ENCODE measurements around the gene FBXO5. TPM values are rescaled to one million over a fixed set of nuclear protein-coding genes. Genes with fewer than 3 reads are reported as not detected.

Gene FBXO5
- total RNA-seq, 4 donors from 2014 or later: 1.5 to 3.2 (median 2.5) TPM

DNA sequence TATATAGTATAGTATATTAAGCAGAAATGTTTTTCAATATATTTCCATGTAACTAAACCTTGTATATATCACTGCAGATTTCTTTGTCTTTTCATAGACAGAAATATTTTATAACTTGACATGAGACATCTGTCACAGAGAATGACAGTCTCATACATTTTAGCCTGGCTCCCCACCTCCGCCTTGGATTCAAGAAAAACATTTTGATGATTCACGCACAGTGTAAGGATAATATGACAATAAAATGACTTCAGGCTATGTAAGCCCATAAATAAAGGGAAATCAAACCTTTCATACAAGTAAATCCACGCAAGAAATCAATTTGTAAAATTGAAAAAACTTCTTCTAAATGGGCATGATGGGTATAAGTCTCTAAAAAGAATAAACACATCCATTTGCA is 36.4 kb downstream of the FBXO5 start:
- in situ Hi-C loops (cut with MboI; ENCODE audit: low pct_ligation_motif_present in 1 of 4, low pct_unique_long_range_greater_than_20kb in 1 of 4, low sequenced_read_pairs in 3 of 4): no loop called here
- WGBS, 2 donors (ENCODE audit: low coverage in 1 of 2): 54 to 64% methylated on average over 3 of the region's 3 CpGs
- H3K27ac ChIP-seq: no peak overlapping the region
- no peaks in the 10 kb centered on the region for H3K9me3 ChIP-seq
- no peak for DNase-seq
- H3K27me3 ChIP-seq: peaks cover 16% of the 10 kb centered on the region
- intact Hi-C loops (cut with DNase I; ENCODE audit: low total_unique reads): no loop called here
- H3K4me1 ChIP-seq: peaks cover 0 to 5% (median 0%) of the 10 kb centered on the region in 4 donors
- TF ChIP-seq POLR2A (IDR thresholded peaks at IDR 0.05): no peak
- TF ChIP-seq, protein P1, sequence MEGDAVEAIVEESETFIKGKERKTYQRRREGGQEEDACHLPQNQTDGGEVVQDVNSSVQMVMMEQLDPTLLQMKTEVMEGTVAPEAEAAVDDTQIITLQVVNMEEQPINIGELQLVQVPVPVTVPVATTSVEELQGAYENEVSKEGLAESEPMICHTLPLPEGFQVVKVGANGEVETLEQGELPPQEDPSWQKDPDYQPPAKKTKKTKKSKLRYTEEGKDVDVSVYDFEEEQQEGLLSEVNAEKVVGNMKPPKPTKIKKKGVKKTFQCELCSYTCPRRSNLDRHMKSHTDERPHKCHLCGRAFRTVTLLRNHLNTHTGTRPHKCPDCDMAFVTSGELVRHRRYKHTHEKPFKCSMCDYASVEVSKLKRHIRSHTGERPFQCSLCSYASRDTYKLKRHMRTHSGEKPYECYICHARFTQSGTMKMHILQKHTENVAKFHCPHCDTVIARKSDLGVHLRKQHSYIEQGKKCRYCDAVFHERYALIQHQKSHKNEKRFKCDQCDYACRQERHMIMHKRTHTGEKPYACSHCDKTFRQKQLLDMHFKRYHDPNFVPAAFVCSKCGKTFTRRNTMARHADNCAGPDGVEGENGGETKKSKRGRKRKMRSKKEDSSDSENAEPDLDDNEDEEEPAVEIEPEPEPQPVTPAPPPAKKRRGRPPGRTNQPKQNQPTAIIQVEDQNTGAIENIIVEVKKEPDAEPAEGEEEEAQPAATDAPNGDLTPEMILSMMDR (IDR thresholded peaks at IDR 0.05): no peak
- TF ChIP-seq POLR2AphosphoS5 (IDR thresholded peaks at IDR 0.05): no peak
- H3K4me3 ChIP-seq: no peak overlapping the region
- H3K36me3 ChIP-seq: no peaks in the 10 kb centered on the region

DNA sequence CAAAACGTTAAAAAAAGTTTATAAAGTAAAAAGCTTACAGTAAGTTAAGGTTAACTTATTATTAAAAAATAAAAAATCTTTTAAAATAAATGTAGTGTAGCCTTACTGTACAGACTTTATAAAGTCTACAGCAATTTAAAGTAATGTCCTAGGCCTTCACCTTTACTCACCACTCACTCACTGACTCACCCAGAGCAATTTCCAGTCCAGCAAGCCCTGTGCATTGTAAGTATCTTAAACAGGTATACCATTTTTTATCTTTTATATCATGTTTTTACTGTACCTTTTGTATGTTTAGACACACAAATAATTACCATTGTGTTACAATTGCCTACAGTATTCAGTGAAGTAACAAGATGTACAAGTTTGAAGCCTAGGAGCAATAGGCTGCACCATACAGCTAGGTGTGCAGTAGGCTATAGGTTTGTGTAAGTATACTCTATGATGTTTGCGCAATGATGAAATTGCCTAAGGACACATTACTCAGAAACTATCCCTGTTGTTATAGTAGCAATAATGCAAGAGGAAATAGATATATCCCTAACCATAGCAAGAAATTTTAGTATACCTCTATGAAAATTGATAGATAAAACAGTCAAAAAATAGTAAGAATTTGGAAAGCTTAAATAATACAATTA is 39.5 kb downstream of the FBXO5 start:
- H3K36me3 ChIP-seq: no peaks in the 10 kb centered on the region
- intact Hi-C loops (cut with DNase I; ENCODE audit: low total_unique reads) (no loop called here), in situ Hi-C loops (cut with MboI; ENCODE audit: low pct_ligation_motif_present in 1 of 4, low pct_unique_long_range_greater_than_20kb in 1 of 4, low sequenced_read_pairs in 3 of 4) (no loop called here)
- H3K4me3 ChIP-seq: no peak overlapping the region
- peaks cover 0 to 4% (median 0%) of the 10 kb centered on the region in 4 donors for H3K4me1 ChIP-seq
- TF ChIP-seq POLR2A (IDR thresholded peaks at IDR 0.05) (no peak), EP300 (IDR thresholded peaks at IDR 0.05; ENCODE audit: low read depth) (no peak), POLR2AphosphoS5 (IDR thresholded peaks at IDR 0.05) (no peak)
- TF ChIP-seq, protein P1 (IDR thresholded peaks at IDR 0.05): no peak
- DNase-seq: no peak
- H3K27ac ChIP-seq: no peak overlapping the region
- H3K27me3 ChIP-seq: no peaks in the 10 kb centered on the region
- no peaks in the 10 kb centered on the region for H3K9me3 ChIP-seq
- WGBS, 2 donors (ENCODE audit: low coverage in 1 of 2): 84 to 92% methylated on average over 2 of the region's 2 CpGs

DNA sequence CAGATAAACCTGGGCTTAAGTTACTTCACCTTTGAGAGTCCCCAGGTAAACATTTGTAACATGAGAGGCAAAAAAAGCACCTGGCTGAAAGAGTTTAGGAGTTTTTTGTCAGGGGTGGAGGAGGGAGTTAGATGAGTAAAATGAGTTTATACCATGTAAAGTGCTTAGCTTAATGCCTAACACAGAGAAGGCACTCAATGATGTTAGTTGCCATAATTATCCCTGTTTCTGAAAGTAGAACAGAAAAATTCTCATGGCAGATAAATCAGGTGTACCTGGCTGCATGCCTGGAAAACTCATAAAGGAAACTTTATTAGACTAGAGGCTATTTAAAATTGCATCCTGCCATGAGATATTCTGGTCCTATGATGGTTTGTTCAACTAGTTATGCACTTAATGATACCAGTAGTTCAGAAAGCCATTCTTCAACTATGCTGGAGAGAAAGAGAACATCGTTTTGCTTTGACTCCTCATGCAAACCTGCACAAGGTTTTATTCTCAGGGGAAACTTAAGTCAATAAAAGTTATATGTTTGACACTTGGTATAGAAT is 40.4 kb downstream of the FBXO5 start:
- 44 to 52% methylated on average over 1 of the region's 1 CpG for WGBS, 2 donors (ENCODE audit: low coverage in 1 of 2)
- no peaks in the 10 kb centered on the region for H3K27me3 ChIP-seq
- intact Hi-C loops (cut with DNase I; ENCODE audit: low total_unique reads) (no loop called here), in situ Hi-C loops (cut with MboI; ENCODE audit: low pct_ligation_motif_present in 1 of 4, low pct_unique_long_range_greater_than_20kb in 1 of 4, low sequenced_read_pairs in 3 of 4) (no loop called here)
- H3K4me3 ChIP-seq: no peak overlapping the region
- no peak for TF ChIP-seq POLR2AphosphoS5 (IDR thresholded peaks at IDR 0.05)
- TF ChIP-seq POLR2A (IDR thresholded peaks at IDR 0.05): no peak
- TF ChIP-seq EP300 (IDR thresholded peaks at IDR 0.05; ENCODE audit: low read depth): no peak
- TF ChIP-seq, protein P1 (IDR thresholded peaks at IDR 0.05): no peak
- no peak overlapping the region for H3K27ac ChIP-seq
- DNase-seq: no peak
- H3K4me1 ChIP-seq: no peaks in the 10 kb centered on the region
- no peaks in the 10 kb centered on the region for H3K9me3 ChIP-seq
- no peaks in the 10 kb centered on the region for H3K36me3 ChIP-seq

DNA sequence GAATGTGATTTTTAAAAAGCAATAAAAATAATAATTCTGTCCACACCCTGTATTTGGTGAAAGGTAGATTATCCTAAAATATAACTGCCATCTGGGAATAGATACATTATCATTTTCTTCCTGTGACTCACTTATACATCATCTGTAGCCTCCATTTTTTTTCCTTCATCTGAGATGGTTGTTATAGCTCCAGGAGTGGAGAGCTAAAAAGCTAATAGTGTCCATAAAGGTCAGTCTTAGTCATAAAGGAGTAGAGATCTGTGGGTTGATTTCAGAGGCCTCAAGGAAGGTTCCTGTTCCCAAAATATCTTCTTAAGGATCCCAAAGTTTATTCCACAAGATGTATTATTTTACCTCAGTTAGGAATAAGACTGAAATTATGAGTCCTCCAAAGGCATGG is 41.1 kb downstream of the FBXO5 start:
- Histone ChIP-seq H3K4me1 (no peaks in the 10 kb centered on the region), H3K9me3 (no peaks in the 10 kb centered on the region), H3K27me3 (no peaks in the 10 kb centered on the region), H3K36me3 (no peaks in the 10 kb centered on the region), H3K4me3 (no peak overlapping the region), H3K27ac (no peak overlapping the region)
- intact Hi-C loops (cut with DNase I; ENCODE audit: low total_unique reads): no loop called here
- no peak for TF ChIP-seq EP300 (IDR thresholded peaks at IDR 0.05; ENCODE audit: low read depth)
- in situ Hi-C loops (cut with MboI; ENCODE audit: low pct_ligation_motif_present in 1 of 4, low pct_unique_long_range_greater_than_20kb in 1 of 4, low sequenced_read_pairs in 3 of 4): no loop called here
- no peak for DNase-seq

DNA sequence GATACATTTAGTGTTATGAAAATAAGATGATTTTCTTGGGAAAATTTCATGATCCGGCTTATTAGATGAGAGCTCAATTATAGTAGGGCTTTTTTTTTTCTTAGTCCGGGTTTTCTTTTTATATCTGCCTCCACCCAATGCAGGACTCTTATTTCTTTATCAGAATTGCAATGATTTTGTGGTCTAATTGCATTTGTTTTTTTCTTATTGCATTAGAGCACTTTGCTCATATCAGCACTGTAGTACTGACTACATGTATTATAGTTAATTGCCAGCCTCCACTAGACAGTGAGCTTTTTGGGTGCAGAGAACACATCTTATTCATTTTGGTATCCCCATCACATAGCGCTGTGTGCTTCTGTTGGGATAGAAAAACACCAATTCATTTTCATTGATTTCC is 50.0 kb downstream of the FBXO5 start:
- no peak for DNase-seq
- H3K36me3 ChIP-seq: no peaks in the 10 kb centered on the region
- no peaks in the 10 kb centered on the region for H3K4me1 ChIP-seq
- in situ Hi-C loops (cut with MboI; ENCODE audit: low pct_ligation_motif_present in 1 of 4, low pct_unique_long_range_greater_than_20kb in 1 of 4, low sequenced_read_pairs in 3 of 4): no loop called here
- TF ChIP-seq EP300 (IDR thresholded peaks at IDR 0.05; ENCODE audit: low read depth) (no peak), POLR2AphosphoS5 (IDR thresholded peaks at IDR 0.05) (no peak), POLR2A (IDR thresholded peaks at IDR 0.05) (no peak)
- TF ChIP-seq, protein P1 (IDR thresholded peaks at IDR 0.05): no peak
- intact Hi-C loops (cut with DNase I; ENCODE audit: low total_unique reads): no loop called here
- H3K27ac ChIP-seq: no peak overlapping the region
- 81 to 86% methylated on average over 3 of the region's 3 CpGs for WGBS, 2 donors (ENCODE audit: low coverage in 1 of 2)
- H3K4me3 ChIP-seq: no peak overlapping the region
- H3K27me3 ChIP-seq: no peaks in the 10 kb centered on the region
- H3K9me3 ChIP-seq: no peaks in the 10 kb centered on the region

All from transverse colon (tissue), 4 donors.